DND-41 (cell line): Measurements from ENCODE around the gene PMP22.

ENCODE experiments used
- ATAC-seq: fragments of 200-7000 bp; cut with Tn5 transposase; 3 replicates; pipeline ENCODE4 v1.9.1; 2021; ENCODE audit warnings: low read depth; ENCODE audit not compliant: insufficient read depth
- DNase-seq: peaks from one replicate; pipeline ENCODE4 v3.0.0-alpha.2; 2020
- H2AFZ ChIP-seq: 2 replicates; pipeline ENCODE4 v1.6.0; 2012; ENCODE audit warnings: low read depth, low read length
- H3K27ac ChIP-seq: 2 replicates; pipeline ENCODE4 v1.5.1; 2012; ENCODE audit warnings: low read length, inconsistent platforms
- H3K27me3 ChIP-seq: fragments of 200-600 bp; sonication (generic); 2 replicates; pipeline ENCODE4 v1.6.0; 2012; ENCODE audit warnings: low read length, mild to moderate bottlenecking, inconsistent platforms; ENCODE audit not compliant: insufficient read depth, poor library complexity
- H3K36me3 ChIP-seq: 2 replicates; pipeline ENCODE4 v1.5.1; 2012; ENCODE audit warnings: low read length, inconsistent platforms; ENCODE audit not compliant: insufficient read depth
- H3K4me1 ChIP-seq: 2 replicates; pipeline ENCODE4 v1.5.1; 2012; ENCODE audit warnings: mild to moderate bottlenecking, low read length; ENCODE audit not compliant: insufficient read depth
- H3K4me2 ChIP-seq: 2 replicates; pipeline ENCODE4 v1.6.0; 2012; ENCODE audit warnings: mild to moderate bottlenecking, moderate library complexity, low read length, inconsistent platforms; ENCODE audit not compliant: insufficient read depth
- H3K4me3 ChIP-seq, 2 experiments: fragments of 200-600 bp in 1 of 2; shearing (Covaris generic) in 1 of 2; 2 replicates each; pipeline ENCODE4 v1.5.1; 2012 to 2016; ENCODE audit warnings: inconsistent platforms in 2 of 2, low read length in 2 of 2, mild to moderate bottlenecking in 2 of 2, low read depth in 1 of 2, moderate library complexity in 1 of 2
- H3K79me2 ChIP-seq: 2 replicates; pipeline ENCODE4 v1.6.0; 2012; ENCODE audit warnings: low read length, inconsistent platforms; ENCODE audit not compliant: insufficient read depth
- H3K9ac ChIP-seq: 2 replicates; pipeline ENCODE4 v1.6.0; 2012; ENCODE audit warnings: low read depth, mild to moderate bottlenecking, inconsistent platforms, low read length, moderate library complexity
- H3K9me3 ChIP-seq: 2 replicates; pipeline ENCODE4 v1.5.1; 2012; ENCODE audit warnings: low read length, moderate library complexity, mild to moderate bottlenecking, inconsistent platforms; ENCODE audit not compliant: insufficient read depth, severe bottlenecking
- H4K20me1 ChIP-seq: 2 replicates; pipeline ENCODE4 v1.6.0; 2012; ENCODE audit warnings: low read length; ENCODE audit not compliant: insufficient read depth
- EZH2 ChIP-seq: IDR thresholded peaks from 3 replicates; pipeline ENCODE4 v1.6.1; 2012; ENCODE audit warnings: borderline replicate concordance, low read depth, mild to moderate bottlenecking, moderate library complexity, low read length, inconsistent platforms; ENCODE audit not compliant: severe bottlenecking
- TF ChIP-seq, protein P1 (sequence below): IDR thresholded peaks from 2 replicates; pipeline ENCODE4 v1.5.1; 2012; ENCODE audit warnings: borderline replicate concordance, low read length, moderate library complexity, mild to moderate bottlenecking; ENCODE audit not compliant: poor library complexity, severe bottlenecking; ENCODE audit errors: extremely low read depth

PMP22 gene

DNA sequence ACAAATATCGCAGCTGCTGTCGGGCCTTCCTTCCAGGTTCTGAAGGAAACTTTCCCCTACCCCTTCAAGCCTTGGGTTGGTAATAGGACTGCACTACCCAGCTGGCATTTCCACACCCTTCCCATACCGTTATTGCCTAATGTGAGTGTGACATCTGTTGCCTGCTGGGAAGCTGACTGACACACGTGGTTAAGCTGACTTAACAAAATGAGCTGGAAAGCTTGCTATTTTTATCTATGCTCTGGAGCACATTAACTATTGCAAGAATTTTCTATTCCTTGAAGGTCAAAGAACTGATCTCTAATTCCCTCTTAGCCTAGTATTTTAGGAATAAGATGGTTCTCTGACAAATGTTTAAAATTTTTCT is 79.5 kb downstream of the PMP22 start:
- DNase-seq (no peak), ATAC-seq (no peak)
- no peak overlapping the region for H2AFZ ChIP-seq
- no peak for TF ChIP-seq EZH2
- TF ChIP-seq, protein P1, sequence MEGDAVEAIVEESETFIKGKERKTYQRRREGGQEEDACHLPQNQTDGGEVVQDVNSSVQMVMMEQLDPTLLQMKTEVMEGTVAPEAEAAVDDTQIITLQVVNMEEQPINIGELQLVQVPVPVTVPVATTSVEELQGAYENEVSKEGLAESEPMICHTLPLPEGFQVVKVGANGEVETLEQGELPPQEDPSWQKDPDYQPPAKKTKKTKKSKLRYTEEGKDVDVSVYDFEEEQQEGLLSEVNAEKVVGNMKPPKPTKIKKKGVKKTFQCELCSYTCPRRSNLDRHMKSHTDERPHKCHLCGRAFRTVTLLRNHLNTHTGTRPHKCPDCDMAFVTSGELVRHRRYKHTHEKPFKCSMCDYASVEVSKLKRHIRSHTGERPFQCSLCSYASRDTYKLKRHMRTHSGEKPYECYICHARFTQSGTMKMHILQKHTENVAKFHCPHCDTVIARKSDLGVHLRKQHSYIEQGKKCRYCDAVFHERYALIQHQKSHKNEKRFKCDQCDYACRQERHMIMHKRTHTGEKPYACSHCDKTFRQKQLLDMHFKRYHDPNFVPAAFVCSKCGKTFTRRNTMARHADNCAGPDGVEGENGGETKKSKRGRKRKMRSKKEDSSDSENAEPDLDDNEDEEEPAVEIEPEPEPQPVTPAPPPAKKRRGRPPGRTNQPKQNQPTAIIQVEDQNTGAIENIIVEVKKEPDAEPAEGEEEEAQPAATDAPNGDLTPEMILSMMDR: no peak
- H3K9me3 ChIP-seq: no peaks in the 10 kb centered on the region
- H3K4me3 ChIP-seq: no peak overlapping the region
- no peak overlapping the region for H3K9ac ChIP-seq
- no peak overlapping the region for H3K27ac ChIP-seq
- H3K4me2 ChIP-seq: no peak overlapping the region
- H3K4me1 ChIP-seq: no peaks in the 10 kb centered on the region
- peaks cover 2% of the 10 kb centered on the region for H3K27me3 ChIP-seq
- no peaks in the 10 kb centered on the region for H3K36me3 ChIP-seq
- H3K79me2 ChIP-seq: no peaks in the 10 kb centered on the region
- H4K20me1 ChIP-seq: no peaks in the 10 kb centered on the region

DNA sequence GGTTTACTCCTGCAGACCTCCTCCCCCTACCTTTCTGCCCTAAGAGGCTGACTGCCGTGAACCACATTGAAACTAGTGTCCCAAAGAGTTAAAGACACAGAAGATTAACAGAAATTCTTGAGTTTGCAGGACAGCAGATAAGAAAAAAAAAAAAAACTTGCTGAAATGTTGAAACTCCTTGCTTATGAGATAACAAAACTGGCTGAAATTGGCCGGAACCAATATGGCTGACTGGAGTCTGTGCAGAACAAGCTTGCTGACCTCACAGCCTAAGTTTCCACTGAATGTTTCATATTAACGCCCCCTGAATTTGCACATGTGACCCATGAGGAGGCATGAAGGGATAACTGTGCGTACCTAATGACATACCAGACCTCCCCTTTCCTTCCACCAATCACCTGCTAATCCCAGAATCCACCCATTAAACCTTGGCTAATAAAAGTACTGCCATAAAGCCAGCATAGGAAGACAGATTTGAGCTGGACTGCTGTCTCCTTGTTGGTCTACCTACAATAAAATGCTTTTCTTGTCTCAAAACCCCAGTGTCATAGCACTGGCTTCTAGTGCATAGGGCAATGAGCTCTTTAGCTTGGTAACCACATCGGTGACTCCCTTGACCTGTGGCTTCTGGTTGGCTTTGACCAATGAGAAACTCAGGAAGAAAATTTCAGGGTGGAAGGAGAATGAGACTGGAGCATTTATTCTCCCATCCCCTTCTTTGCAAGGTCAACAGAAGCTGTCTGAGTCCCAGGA is 80.1 kb downstream of the PMP22 start:
- Histone ChIP-seq H3K27me3 (peaks cover 2% of the 10 kb centered on the region), H2AFZ (no peak overlapping the region), H3K79me2 (no peaks in the 10 kb centered on the region), H3K27ac (no peak overlapping the region), H3K36me3 (no peaks in the 10 kb centered on the region), H3K9ac (no peak overlapping the region), H4K20me1 (no peaks in the 10 kb centered on the region), H3K4me3 (no peak overlapping the region), H3K4me2 (no peak overlapping the region), H3K9me3 (no peaks in the 10 kb centered on the region), H3K4me1 (no peaks in the 10 kb centered on the region)
- TF ChIP-seq, protein P1: no peak
- TF ChIP-seq EZH2: no peak
- ATAC-seq: no peak
- DNase-seq: no peak

DNA sequence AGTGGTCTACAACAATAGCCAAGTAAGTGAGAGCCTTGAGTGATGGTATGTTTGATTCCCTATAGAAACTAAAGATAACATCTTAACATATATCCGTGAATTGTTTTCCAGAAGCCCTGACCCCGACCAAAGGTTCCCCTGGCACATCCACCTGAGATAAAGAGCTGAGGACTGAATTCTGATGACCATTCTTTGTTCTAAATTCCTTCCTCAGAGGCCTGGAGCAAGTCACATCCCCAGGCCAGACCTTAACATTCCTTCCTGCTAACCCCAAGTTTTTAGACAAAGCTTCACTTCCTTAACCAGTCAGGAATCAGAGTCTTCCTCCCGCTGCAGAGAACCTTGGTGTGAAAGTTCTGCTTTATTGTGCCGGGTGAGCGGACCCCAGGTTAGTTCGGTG is 83.3 kb downstream of the PMP22 start:
- Histone ChIP-seq H3K9ac (no peak overlapping the region), H4K20me1 (no peaks in the 10 kb centered on the region), H3K4me3 (no peak overlapping the region), H3K36me3 (no peaks in the 10 kb centered on the region), H3K79me2 (no peaks in the 10 kb centered on the region), H3K9me3 (no peaks in the 10 kb centered on the region), H3K27me3 (peaks cover 12% of the 10 kb centered on the region), H2AFZ (no peak overlapping the region), H3K4me1 (no peaks in the 10 kb centered on the region), H3K27ac (no peak overlapping the region), H3K4me2 (no peak overlapping the region)
- ATAC-seq (no peak), DNase-seq (no peak)
- no peak for TF ChIP-seq EZH2
- TF ChIP-seq, protein P1: no peak

DNA sequence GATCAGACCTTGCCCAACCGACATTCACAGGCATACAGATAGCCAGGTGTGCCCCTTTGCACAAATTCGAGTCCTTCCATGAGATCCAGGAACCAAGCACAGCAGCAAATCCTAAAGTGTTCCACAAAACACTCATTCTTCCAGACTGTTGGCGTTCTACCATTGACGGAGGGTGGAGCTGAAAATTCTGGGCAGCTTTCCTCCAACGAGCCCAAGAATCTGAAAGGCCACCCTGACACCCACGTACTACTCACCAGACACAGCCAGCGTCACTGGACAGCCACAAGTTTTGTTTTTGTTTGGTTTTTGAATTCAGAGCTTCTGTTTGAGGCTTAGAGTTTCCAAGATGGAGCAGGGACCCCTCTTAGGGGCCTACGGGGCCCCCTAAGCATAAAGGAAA is 83.8 kb downstream of the PMP22 start:
- H3K4me2 ChIP-seq: no peak overlapping the region
- H3K9me3 ChIP-seq: no peaks in the 10 kb centered on the region
- H3K79me2 ChIP-seq: no peaks in the 10 kb centered on the region
- no peak overlapping the region for H3K9ac ChIP-seq
- TF ChIP-seq EZH2: no peak
- TF ChIP-seq, protein P1: no peak
- ATAC-seq: no peak
- no peaks in the 10 kb centered on the region for H4K20me1 ChIP-seq
- peaks cover 12% of the 10 kb centered on the region for H3K27me3 ChIP-seq
- H3K27ac ChIP-seq: no peak overlapping the region
- H3K4me1 ChIP-seq: no peaks in the 10 kb centered on the region
- no peaks in the 10 kb centered on the region for H3K36me3 ChIP-seq
- DNase-seq: no peak
- no peak overlapping the region for H3K4me3 ChIP-seq
- no peak overlapping the region for H2AFZ ChIP-seq
